ENCODE data around the gene AP2S1. TPM values are rescaled to one million over a fixed set of nuclear protein-coding genes. Genes with fewer than 3 reads are reported as not detected.

The AP2S1 gene
- total RNA-seq, 2 experiments from 2014 or later = 101 to 105 TPM

- H3K27ac Mint-ChIP-seq = no peak overlapping the region
- no peaks in the 10 kb centered on the region for H3K27me3 Mint-ChIP-seq
- H3K4me1 Mint-ChIP-seq (ENCODE audit: low read depth) = peaks cover 33% of the 10 kb centered on the region
- no peak for TF ChIP-seq CTCF (IDR thresholded peaks at IDR 0.05)
- H3K36me3 Mint-ChIP-seq (ENCODE audit: low read depth) = peaks cover 12% of the 10 kb centered on the region
- intact Hi-C loops (cut with micrococcal nuclease) = no loop called here
- ATAC-seq = no peak
- POLR2A ChIA-PET = interaction anchor here (1.1 to 1.7 kb wide), 2 partner anchors 25 to 92 kb away, joined by 3 to 4 read pairs; no protein-coding TSS in a partner anchor
- DNase-seq = no peak
- no peaks in the 10 kb centered on the region for H3K9me3 Mint-ChIP-seq
- no peak overlapping the region for H3K4me3 Mint-ChIP-seq
- CTCF ChIA-PET = interaction anchor here (0.6 to 2.2 kb wide), 5 partner anchors 97 to 150 kb away, joined by 3 to 8 read pairs (median 4); no protein-coding TSS in a partner anchor
Measured at GRCh38 chr19:46862974-46863632, 12.5 kb upstream of the AP2S1 start.

GRCh38 chr19:46862503-46862834, 11.8 kb upstream of the AP2S1 start:
- POLR2A ChIA-PET = no interaction called here
- DNase-seq (no peak), ATAC-seq (no peak)
- TF ChIP-seq CTCF (IDR thresholded peaks at IDR 0.05) = no peak
- Mint-ChIP-seq H3K27ac (no peak overlapping the region), H3K4me1 (ENCODE audit: low read depth) (peaks cover 31% of the 10 kb centered on the region), H3K9me3 (no peaks in the 10 kb centered on the region), H3K4me3 (no peak overlapping the region), H3K36me3 (ENCODE audit: low read depth) (peaks cover 12% of the 10 kb centered on the region), H3K27me3 (no peaks in the 10 kb centered on the region)
- CTCF ChIA-PET = interaction anchor here (1.0 to 2.2 kb wide), 5 partner anchors 21 to 385 kb away, joined by 3 to 8 read pairs (median 3); no protein-coding TSS in a partner anchor
- intact Hi-C loops (cut with micrococcal nuclease) = no loop called here

- intact Hi-C loops (cut with micrococcal nuclease) = no loop called here
- H3K4me1 Mint-ChIP-seq (ENCODE audit: low read depth) = peaks cover 25% of the 10 kb centered on the region
- POLR2A ChIA-PET = interaction anchor here (0.6 to 2.2 kb wide), 6 partner anchors 15 to 233 kb away, joined by 3 to 9 read pairs (median 3); no protein-coding TSS in a partner anchor
- H3K27me3 Mint-ChIP-seq = no peaks in the 10 kb centered on the region
- H3K4me3 Mint-ChIP-seq = no peak overlapping the region
- no peak for ATAC-seq
- no peaks in the 10 kb centered on the region for H3K9me3 Mint-ChIP-seq
- CTCF ChIA-PET = interaction anchor here (1.0 to 2.2 kb wide), 4 partner anchors 21 to 385 kb away, joined by 3 to 8 read pairs (median 4); no protein-coding TSS in a partner anchor
- H3K36me3 Mint-ChIP-seq (ENCODE audit: low read depth) = peaks cover 12% of the 10 kb centered on the region
- DNase-seq = peak; percentile 22
- no peak overlapping the region for H3K27ac Mint-ChIP-seq
- TF ChIP-seq CTCF (IDR thresholded peaks at IDR 0.05) = no peak
Measured at GRCh38 chr19:46861691-46862502, 11.3 kb upstream of the AP2S1 start.

- Mint-ChIP-seq H3K36me3 (ENCODE audit: low read depth) (peaks cover 12% of the 10 kb centered on the region), H3K4me1 (ENCODE audit: low read depth) (peaks cover 25% of the 10 kb centered on the region), H3K4me3 (peak within 1 kb of the TSS; percentile 85), H3K27ac (peak within 1 kb of the TSS; percentile 95), H3K27me3 (no peaks in the 10 kb centered on the region), H3K9me3 (no peaks in the 10 kb centered on the region)
- TF ChIP-seq CTCF (IDR thresholded peaks at IDR 0.05) = no peak
- CTCF ChIA-PET = interaction anchor here (1.2 to 2.2 kb wide), 4 partner anchors 20 to 386 kb away, joined by 3 to 8 read pairs (median 4); no protein-coding TSS in a partner anchor
- ATAC-seq (peak; percentile 0), DNase-seq (no peak)
- POLR2A ChIA-PET = interaction anchor here (0.6 to 2.2 kb wide), 7 partner anchors 16 to 232 kb away, joined by 3 to 9 read pairs (median 3); no protein-coding TSS in a partner anchor
- intact Hi-C loops (cut with micrococcal nuclease) = no loop called here
Measured at GRCh38 chr19:46860846-46861690, 10.4 kb upstream of the AP2S1 start, which contains the start of gene ARHGAP35. Gene ARHGAP35, plus strand, starts transcription at chr19:46860997. Its CDS starts 57,679 bp downstream, at chr19:46918676.

All from activated CD8-positive, alpha-beta T cell treated with anti-CD3 and anti-CD28 coated beads for 36 hours (primary cell).